GM13976 (cell line): ENCODE data around the gene NAP1L1.

Experiments used
- DNase-seq: peaks from one replicate; pipeline ENCODE4 v3.0.0; 2012; ENCODE audit warnings: low spot score
- in situ Hi-C: fragments of 300-500 bp; cut with MboI; formaldehyde crosslinking; loops from one replicate; pipeline ENCODE4 v1.12.0; 2022; ENCODE audit warnings: low sequenced_read_pairs, mixed read lengths, inconsistent platforms; ENCODE audit not compliant: unreplicated experiment
- TF ChIP-seq, protein P1 (sequence below): IDR thresholded peaks from 2 replicates; pipeline ENCODE4 v1.5.1; 2012; ENCODE audit warnings: borderline replicate concordance, mild to moderate bottlenecking; ENCODE audit not compliant: insufficient read depth; ENCODE audit errors: extremely low read depth, missing control alignments, control extremely low read depth

Gene NAP1L1

DNA sequence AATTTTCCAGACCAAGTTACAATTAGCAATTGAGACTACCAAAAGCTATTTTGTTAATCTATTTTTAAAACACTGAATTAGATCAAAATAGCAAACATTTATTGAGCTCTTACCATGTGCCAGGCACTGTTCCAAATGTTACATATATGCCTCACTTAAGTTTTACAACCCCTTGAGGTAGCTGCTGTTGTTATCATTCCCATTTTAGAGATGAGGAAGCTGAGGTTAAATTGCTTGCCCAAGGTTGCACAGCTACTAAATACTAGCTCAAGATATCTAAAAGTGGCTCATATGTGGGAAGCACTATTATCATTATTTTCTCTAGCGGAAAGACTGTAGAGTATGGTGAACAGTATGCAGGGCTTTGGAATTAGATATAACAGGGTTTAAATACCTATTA is 19.5 kb upstream of the NAP1L1 start:
- DNase-seq = no peak
- TF ChIP-seq, protein P1, sequence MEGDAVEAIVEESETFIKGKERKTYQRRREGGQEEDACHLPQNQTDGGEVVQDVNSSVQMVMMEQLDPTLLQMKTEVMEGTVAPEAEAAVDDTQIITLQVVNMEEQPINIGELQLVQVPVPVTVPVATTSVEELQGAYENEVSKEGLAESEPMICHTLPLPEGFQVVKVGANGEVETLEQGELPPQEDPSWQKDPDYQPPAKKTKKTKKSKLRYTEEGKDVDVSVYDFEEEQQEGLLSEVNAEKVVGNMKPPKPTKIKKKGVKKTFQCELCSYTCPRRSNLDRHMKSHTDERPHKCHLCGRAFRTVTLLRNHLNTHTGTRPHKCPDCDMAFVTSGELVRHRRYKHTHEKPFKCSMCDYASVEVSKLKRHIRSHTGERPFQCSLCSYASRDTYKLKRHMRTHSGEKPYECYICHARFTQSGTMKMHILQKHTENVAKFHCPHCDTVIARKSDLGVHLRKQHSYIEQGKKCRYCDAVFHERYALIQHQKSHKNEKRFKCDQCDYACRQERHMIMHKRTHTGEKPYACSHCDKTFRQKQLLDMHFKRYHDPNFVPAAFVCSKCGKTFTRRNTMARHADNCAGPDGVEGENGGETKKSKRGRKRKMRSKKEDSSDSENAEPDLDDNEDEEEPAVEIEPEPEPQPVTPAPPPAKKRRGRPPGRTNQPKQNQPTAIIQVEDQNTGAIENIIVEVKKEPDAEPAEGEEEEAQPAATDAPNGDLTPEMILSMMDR = no peak
- in situ Hi-C loops = no loop called here

DNA sequence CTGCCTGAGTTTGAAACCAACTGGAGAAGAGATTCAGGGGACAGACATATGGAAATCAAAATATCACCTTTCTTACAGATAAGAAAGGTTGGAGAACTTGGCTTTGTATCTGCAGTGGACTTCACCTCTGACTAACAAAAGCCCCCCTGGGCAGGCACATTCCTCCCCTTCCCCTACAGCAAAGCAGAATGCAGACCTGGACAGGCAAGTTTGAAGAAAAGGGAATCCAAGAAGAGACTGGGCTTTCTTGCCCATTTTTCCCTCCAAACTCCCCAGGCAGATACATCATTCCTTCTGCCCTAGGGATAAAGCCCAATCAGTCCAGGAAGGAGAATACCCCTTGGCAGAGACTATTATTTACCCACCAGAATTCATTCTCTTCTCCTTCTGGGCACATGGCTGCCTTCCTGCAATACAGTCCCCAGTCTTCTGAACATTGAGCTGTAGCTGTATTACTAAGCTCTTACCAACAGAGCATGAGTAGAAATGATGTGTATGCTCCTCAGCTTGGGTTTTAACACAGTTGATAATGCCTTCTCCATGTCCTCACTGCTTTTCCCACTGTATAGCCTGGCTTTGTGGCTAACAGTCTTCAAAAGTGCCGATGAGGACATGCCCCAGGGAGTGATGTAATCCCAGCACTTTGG is 17.4 kb upstream of the NAP1L1 start:
- in situ Hi-C loops = no loop called here
- DNase-seq = no peak
- TF ChIP-seq, protein P1 = no peak

DNA sequence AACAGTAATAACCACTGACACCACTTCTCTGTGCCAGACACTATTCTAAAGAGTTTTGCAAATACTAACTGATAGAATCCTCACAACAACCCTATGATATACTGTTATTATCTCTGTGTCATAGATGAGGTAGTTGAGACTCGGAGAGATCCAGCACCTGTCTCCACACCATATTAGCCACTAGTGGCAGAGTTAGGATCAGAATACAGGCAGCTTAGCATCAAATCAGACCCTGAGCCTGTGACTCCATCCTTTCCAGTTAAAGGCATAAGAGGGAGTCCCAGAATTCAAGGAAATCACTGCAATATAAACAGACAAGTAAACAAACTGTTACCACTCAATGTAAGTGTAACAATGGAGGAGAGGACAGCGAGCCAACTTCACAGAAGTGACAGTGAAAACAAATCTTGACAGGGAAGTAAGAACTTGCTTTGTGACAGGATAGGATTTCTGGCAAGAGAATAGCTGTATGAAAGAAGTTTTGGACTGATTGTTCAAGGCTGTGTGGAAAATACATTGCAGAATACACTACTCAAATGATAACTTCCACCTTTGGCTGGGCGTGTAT is 11.7 kb upstream of the NAP1L1 start:
- TF ChIP-seq, protein P1 = no peak
- DNase-seq = no peak
- in situ Hi-C loops = loop anchor here (25.0 kb wide), 2 partner anchors 241 to 691 kb away; partner anchors contain the start of gene BBS10

DNA sequence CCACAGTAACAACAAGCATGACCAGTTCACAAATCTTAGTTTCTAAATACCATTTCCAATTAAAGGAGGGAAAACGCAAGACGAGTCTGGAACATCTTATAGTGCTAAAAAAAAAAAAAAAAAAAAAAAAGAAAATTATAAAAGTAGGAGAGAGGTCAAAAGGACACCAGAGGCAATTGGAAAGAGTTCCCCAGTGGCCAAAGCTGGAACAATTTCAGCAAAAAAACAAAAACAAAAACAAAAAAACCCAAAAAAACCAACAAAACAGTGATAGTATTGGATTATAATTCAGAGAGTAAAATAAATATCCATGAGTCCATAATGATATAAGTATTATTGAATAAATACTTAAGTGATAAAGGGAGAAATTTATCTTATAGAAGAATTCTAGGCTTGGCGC is 10.3 kb upstream of the NAP1L1 start:
- TF ChIP-seq, protein P1 = no peak
- no peak for DNase-seq
- in situ Hi-C loops = loop anchor here (25.0 kb wide), 2 partner anchors 243 to 693 kb away; partner anchors contain the start of gene BBS10

DNA sequence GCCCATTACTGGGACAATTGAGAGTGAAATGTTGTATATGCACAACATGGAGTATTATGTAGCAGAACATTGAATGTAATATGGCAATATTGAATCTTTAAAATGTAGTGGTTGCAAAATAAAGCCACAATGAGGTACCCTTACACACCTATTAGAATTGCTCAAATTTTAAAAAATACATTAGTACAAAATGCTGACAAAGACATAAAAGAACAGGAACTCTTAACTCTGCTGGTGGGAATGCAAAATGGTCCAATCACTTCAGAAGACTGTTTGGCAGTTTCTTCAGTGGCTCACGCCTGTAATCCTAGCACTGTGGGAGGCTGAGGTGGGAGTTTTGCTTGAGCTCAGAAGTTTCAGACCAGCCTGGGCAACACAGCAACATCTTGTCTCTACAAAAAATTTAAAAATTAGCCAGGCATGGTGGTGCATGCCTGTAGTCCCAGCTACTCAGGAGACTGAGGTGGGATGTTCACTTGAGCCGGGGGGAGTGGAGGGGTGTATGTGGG is 6.8 kb upstream of the NAP1L1 start:
- DNase-seq = no peak
- TF ChIP-seq, protein P1 = no peak
- in situ Hi-C loops = loop anchor here (25.0 kb wide), 2 partner anchors 246 to 696 kb away; partner anchors contain the start of gene BBS10

DNA sequence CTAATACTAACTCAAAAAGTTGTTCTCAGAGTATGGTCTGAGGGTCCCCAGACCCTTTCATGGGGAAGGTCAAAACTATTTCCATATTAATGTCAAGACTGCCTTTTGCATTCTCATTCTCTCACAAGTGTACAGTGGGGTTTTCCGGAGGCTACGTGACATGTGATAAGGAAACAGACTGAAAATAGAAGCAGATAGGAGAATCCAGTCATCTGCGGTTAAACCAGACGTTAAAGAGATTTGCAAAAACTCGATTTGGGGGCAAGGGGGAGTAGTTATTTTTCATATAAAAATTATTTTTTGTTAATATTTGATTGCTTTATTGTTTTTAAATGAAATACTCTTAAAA is 1.0 kb upstream of the NAP1L1 start:
- in situ Hi-C loops = loop anchor here (25.0 kb wide), 2 partner anchors 252 to 702 kb away; partner anchors contain the start of gene BBS10
- peak; percentile 15 for DNase-seq
- TF ChIP-seq, protein P1 = no peak
